Measurements from ENCODE around the gene RIT2. TPM values are rescaled to one million over a fixed set of nuclear protein-coding genes. Genes with fewer than 3 reads are reported as not detected.

RIT2 gene
- total RNA-seq, 2 experiments from 2014 or later: not detected

DNA sequence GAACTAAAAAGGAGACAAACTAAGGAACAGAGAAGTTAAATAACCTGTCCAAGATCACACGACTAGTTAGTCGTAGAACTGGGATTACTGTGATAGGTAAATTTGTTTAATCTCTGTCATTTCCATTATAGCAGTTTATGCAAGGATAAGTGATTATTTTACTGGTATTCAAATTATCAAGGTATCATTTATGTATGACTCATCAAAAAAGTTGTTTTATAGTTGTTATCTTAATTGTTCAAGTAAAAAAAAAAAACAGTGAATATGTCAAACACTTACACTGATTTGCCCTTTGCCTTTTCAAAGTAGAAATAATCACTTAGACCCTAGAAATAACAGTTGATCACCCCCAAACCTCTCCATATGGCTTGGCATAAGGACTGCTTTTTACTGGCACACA, 173.6 kb downstream of the RIT2 start:
- Mint-ChIP-seq H3K36me3 (no peaks in the 10 kb centered on the region), H3K4me1 (no peaks in the 10 kb centered on the region), H3K27ac (no peak overlapping the region), H3K4me3 (no peak overlapping the region), H3K9me3 (peaks cover 3% of the 10 kb centered on the region), H3K27me3 (no peaks in the 10 kb centered on the region)
- DNase-seq: no peak

- Mint-ChIP-seq H3K27ac (no peak overlapping the region), H3K9me3 (peaks cover 3% of the 10 kb centered on the region), H3K4me3 (no peak overlapping the region), H3K27me3 (no peaks in the 10 kb centered on the region), H3K4me1 (no peaks in the 10 kb centered on the region), H3K36me3 (no peaks in the 10 kb centered on the region)
- no peak for DNase-seq
Observed at GRCh38 chr18:42941021-42941420, 174.5 kb downstream of the RIT2 start.

DNA sequence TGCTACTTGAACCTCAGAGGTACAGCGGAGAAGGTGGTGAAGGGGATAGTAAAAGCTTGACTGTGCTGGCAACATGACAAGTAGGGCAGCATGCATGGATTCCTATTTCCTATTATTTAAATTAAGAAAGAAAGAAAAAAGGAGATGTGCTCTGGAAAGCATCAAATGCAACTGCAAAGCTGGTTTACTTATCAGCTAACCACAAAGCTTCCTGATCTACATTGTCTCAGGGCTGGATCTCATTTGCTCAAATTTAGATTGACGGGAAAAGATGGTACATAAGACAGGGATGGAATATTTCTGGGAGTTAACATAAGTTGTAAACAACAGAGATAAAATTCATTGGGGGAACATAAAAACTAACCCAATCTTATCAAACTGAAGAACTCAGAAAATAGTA, 178.0 kb downstream of the RIT2 start:
- Mint-ChIP-seq H3K4me1 (no peaks in the 10 kb centered on the region), H3K4me3 (no peak overlapping the region), H3K27ac (no peak overlapping the region), H3K9me3 (peaks cover 3% of the 10 kb centered on the region), H3K36me3 (no peaks in the 10 kb centered on the region), H3K27me3 (no peaks in the 10 kb centered on the region)
- no peak for DNase-seq

DNA sequence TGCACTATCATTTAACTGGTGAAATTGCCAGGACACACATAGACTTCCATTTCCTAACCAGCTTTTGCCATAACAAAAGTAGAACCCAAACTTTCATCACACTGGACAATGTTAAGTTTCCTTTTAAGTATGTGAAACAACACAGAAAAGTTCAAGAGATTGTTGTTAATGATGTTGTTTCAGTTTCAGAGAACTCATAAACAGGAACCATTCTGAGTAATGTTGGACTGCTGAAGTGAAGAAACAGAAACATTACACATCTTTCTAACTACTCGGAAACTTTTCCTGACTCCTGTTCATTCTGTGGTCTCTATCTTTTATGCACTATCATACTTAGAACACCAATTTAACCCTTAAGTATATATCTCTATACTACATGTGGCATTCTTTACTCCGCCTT, 179.2 kb downstream of the RIT2 start:
- H3K9me3 Mint-ChIP-seq: peaks cover 1% of the 10 kb centered on the region
- no peaks in the 10 kb centered on the region for H3K27me3 Mint-ChIP-seq
- H3K36me3 Mint-ChIP-seq: no peaks in the 10 kb centered on the region
- no peak overlapping the region for H3K4me3 Mint-ChIP-seq
- no peak overlapping the region for H3K27ac Mint-ChIP-seq
- no peak for DNase-seq
- H3K4me1 Mint-ChIP-seq: no peaks in the 10 kb centered on the region

DNA sequence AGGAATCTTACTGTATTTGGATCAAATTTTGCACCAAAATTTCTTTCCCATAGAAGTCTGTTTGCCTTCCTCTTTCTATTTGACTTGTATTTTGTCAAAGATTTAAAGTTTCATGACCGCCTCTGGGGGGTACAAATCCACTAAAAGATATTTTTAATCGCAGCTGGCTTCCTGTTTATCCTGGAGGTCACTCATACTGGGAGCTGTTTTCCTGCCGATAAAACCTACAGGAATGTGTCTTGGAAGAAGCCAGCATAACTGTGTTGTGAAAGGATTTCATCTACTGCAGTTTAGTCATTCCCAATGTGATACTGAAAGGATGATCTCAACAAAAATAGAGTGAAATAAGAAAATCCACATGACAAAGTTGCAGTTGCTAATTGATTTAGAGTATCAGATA, 184.0 kb downstream of the RIT2 start:
- no peaks in the 10 kb centered on the region for H3K36me3 Mint-ChIP-seq
- no peak overlapping the region for H3K27ac Mint-ChIP-seq
- peaks cover 4% of the 10 kb centered on the region for H3K9me3 Mint-ChIP-seq
- H3K4me1 Mint-ChIP-seq: no peaks in the 10 kb centered on the region
- H3K27me3 Mint-ChIP-seq: no peaks in the 10 kb centered on the region
- H3K4me3 Mint-ChIP-seq: no peak overlapping the region
- no peak for DNase-seq

- Mint-ChIP-seq H3K4me1 (no peaks in the 10 kb centered on the region), H3K27me3 (no peaks in the 10 kb centered on the region), H3K36me3 (no peaks in the 10 kb centered on the region), H3K4me3 (no peak overlapping the region), H3K27ac (no peak overlapping the region), H3K9me3 (peaks cover 4% of the 10 kb centered on the region)
- no peak for DNase-seq
Observed at GRCh38 chr18:42929857-42930256, 185.6 kb downstream of the RIT2 start.

DNA sequence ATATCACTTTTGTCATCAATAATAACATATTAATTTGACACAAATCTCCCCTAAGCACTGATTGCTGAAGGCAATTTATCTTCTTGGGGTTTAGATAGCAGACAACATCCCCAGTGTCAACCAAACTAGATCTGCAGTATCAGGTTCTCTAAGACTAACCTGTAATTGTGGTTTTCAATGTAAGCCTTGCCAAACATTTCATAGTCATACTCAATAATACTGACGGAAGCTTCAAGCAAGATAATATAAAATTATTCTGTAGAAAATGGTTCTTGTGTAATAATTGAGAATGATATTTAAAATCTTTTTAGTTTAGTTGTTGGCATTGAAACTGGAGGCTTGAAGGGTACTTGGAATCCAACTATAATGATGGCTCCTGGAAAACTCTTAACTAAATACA, 186.3 kb downstream of the RIT2 start:
- Mint-ChIP-seq H3K4me1 (no peaks in the 10 kb centered on the region), H3K4me3 (no peak overlapping the region), H3K27me3 (no peaks in the 10 kb centered on the region), H3K9me3 (peaks cover 4% of the 10 kb centered on the region), H3K27ac (no peak overlapping the region), H3K36me3 (no peaks in the 10 kb centered on the region)
- DNase-seq: no peak

DNA sequence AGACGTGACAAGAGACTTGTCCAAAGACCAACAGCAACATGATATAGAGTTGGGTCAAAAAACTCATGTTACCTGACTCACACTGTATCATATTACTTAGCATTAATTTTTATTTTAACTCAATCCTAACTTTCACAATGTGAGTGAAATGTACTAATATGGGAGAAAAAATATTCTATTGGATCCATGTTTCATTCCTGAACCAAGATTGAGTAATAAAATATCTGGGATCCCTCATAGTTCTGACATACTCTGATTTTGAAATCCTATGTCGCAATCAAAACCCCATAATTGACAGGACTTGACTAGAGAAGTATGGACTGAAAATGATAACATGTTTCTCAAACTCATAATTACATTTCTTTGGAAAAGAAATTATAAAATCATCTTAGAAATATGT, 190.4 kb downstream of the RIT2 start:
- Mint-ChIP-seq H3K4me3 (no peak overlapping the region), H3K9me3 (peaks cover 3% of the 10 kb centered on the region), H3K27ac (no peak overlapping the region), H3K27me3 (no peaks in the 10 kb centered on the region), H3K36me3 (no peaks in the 10 kb centered on the region), H3K4me1 (no peaks in the 10 kb centered on the region)
- DNase-seq: no peak

- H3K27ac Mint-ChIP-seq: no peak overlapping the region
- DNase-seq: no peak
- no peak overlapping the region for H3K4me3 Mint-ChIP-seq
- H3K27me3 Mint-ChIP-seq: no peaks in the 10 kb centered on the region
- no peaks in the 10 kb centered on the region for H3K4me1 Mint-ChIP-seq
- peaks cover 6% of the 10 kb centered on the region for H3K9me3 Mint-ChIP-seq
- H3K36me3 Mint-ChIP-seq: no peaks in the 10 kb centered on the region
Observed at GRCh38 chr18:42922363-42922762, 193.1 kb downstream of the RIT2 start.

DNA sequence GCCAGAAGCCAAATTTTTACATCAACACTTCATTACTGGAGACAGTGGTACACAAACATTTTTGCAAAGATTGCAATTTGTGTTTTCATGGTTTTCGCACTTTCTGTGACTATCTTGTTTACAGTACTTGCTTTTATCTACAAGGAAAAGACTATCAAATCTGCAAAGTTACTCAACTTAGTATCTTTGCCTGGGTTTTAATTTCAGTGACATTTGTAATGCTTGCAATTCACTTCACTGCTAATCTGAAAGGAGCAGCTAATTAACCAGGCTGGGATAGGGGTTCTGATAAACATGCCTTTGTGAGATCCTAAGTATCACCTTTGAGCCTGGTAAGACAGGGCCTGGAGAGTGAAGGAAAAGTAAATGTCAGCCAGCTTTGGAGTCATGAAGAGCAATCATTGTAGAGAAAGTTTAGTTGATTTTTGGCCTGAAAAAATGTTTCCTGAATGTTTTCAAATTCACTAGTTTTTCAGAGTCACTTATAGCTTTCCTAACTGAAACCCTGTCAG, 194.2 kb downstream of the RIT2 start:
- H3K9me3 Mint-ChIP-seq: peaks cover 6% of the 10 kb centered on the region
- no peaks in the 10 kb centered on the region for H3K36me3 Mint-ChIP-seq
- no peak overlapping the region for H3K4me3 Mint-ChIP-seq
- DNase-seq: no peak
- no peaks in the 10 kb centered on the region for H3K27me3 Mint-ChIP-seq
- H3K27ac Mint-ChIP-seq: no peak overlapping the region
- no peaks in the 10 kb centered on the region for H3K4me1 Mint-ChIP-seq

- no peak for DNase-seq
- no peak overlapping the region for H3K4me3 Mint-ChIP-seq
- no peaks in the 10 kb centered on the region for H3K36me3 Mint-ChIP-seq
- peaks cover 6% of the 10 kb centered on the region for H3K9me3 Mint-ChIP-seq
- no peak overlapping the region for H3K27ac Mint-ChIP-seq
- no peaks in the 10 kb centered on the region for H3K27me3 Mint-ChIP-seq
- H3K4me1 Mint-ChIP-seq: no peaks in the 10 kb centered on the region
Observed at GRCh38 chr18:42920621-42921020, 194.9 kb downstream of the RIT2 start.

- Mint-ChIP-seq H3K4me1 (no peaks in the 10 kb centered on the region), H3K27me3 (no peaks in the 10 kb centered on the region), H3K36me3 (no peaks in the 10 kb centered on the region), H3K27ac (no peak overlapping the region), H3K4me3 (no peak overlapping the region), H3K9me3 (peaks cover 6% of the 10 kb centered on the region)
- no peak for DNase-seq
Observed at GRCh38 chr18:42915299-42915698, 200.2 kb downstream of the RIT2 start.

DNA sequence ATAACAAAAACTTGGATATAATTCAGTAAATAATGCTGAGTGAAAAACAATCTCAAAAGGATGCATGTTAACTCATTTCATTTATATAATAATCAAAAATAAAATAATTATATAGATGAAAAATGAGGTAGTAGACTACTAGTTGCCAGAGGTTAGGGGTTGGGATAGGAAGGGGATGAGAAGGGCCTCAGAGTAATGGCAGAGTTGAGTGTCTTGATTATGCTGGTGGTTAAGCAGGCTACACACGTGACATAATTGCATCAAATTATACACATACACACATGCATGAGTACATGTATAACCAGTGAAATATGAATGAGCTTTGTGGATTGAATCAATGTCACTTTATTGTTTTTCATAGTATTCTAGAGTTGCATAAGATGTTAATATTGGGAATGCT, 201.0 kb downstream of the RIT2 start:
- Mint-ChIP-seq H3K4me1 (no peaks in the 10 kb centered on the region), H3K27me3 (no peaks in the 10 kb centered on the region), H3K4me3 (no peak overlapping the region), H3K27ac (no peak overlapping the region), H3K36me3 (no peaks in the 10 kb centered on the region), H3K9me3 (peaks cover 4% of the 10 kb centered on the region)
- DNase-seq: no peak

- Mint-ChIP-seq H3K4me3 (no peak overlapping the region), H3K4me1 (no peaks in the 10 kb centered on the region), H3K9me3 (no peaks in the 10 kb centered on the region), H3K36me3 (no peaks in the 10 kb centered on the region), H3K27me3 (no peaks in the 10 kb centered on the region), H3K27ac (no peak overlapping the region)
- DNase-seq: no peak
Observed at GRCh38 chr18:42909095-42909494, 206.4 kb downstream of the RIT2 start.

DNA sequence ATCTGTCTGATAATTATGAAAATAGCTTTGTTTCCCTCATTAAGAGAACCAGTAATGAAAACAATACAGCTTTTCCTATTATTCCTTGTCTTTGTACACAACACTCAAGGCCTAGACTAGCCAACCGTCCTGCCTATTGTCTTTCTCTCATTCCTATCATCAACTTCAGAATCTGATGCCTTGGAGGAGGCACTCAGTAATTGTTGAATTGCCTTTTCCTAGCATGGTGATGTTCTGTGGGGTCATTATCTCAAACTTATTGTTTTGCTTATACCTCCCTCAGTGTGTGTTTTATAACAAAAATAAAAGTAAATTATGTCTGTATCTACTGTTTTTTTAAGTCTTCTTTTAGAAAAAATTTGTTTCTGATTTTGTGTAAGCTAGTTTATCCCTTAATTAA, 208.7 kb downstream of the RIT2 start:
- H3K4me1 Mint-ChIP-seq: no peaks in the 10 kb centered on the region
- H3K27me3 Mint-ChIP-seq: no peaks in the 10 kb centered on the region
- H3K27ac Mint-ChIP-seq: no peak overlapping the region
- H3K36me3 Mint-ChIP-seq: no peaks in the 10 kb centered on the region
- no peak overlapping the region for H3K4me3 Mint-ChIP-seq
- H3K9me3 Mint-ChIP-seq: no peaks in the 10 kb centered on the region
- no peak for DNase-seq

GRCh38 chr18:42901161-42901560, 214.3 kb downstream of the RIT2 start:
- no peaks in the 10 kb centered on the region for H3K27me3 Mint-ChIP-seq

DNA sequence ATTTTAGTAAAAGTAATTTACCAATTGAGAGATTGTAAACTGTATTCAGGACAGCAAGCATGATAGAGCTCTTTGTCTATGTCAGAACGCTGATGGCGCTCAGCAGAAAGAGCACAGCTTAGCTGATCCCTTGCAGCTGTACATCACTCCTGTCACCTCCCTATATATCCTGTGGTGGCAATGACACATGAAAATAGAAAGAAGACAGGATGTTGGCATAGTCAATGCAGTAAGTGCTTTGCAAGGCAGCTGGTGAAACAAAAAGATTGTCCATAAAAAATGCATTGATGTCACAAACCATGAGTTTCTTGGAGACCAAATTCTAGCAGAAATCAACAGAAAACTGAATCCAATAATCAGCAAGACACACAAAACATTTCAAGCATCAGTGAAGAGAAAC, 221.5 kb downstream of the RIT2 start:
- no peak overlapping the region for H3K4me3 Mint-ChIP-seq
- H3K4me1 Mint-ChIP-seq: no peaks in the 10 kb centered on the region
- no peaks in the 10 kb centered on the region for H3K36me3 Mint-ChIP-seq
- peaks cover 1% of the 10 kb centered on the region for H3K9me3 Mint-ChIP-seq
- no peak for DNase-seq
- H3K27me3 Mint-ChIP-seq: no peaks in the 10 kb centered on the region
- no peak overlapping the region for H3K27ac Mint-ChIP-seq

More at GRCh38 chr18:42901161-42901560, 214.3 kb downstream of the RIT2 start:
- Mint-ChIP-seq H3K9me3 (peaks cover 1% of the 10 kb centered on the region), H3K4me1 (no peaks in the 10 kb centered on the region), H3K27ac (no peak overlapping the region), H3K36me3 (no peaks in the 10 kb centered on the region), H3K4me3 (no peak overlapping the region)
- DNase-seq: no peak
